ENCODE measurements around the gene C5AR2. TPM values are rescaled to one million over a fixed set of nuclear protein-coding genes. Genes with fewer than 3 reads are reported as not detected.

The C5AR2 gene
- total and polyA plus RNA-seq, 2 donors (not counting 1 experiment from before 2014, with no cell fraction given), result 0.25 to 1.2 TPM

- Histone ChIP-seq H3K4me3 (ENCODE audit: control extremely low read depth in 1 of 5, extremely low read depth in 1 of 5, insufficient read depth in 1 of 5, low read depth in 2 of 5, low read length in 4 of 5) (no peak overlapping the region), H3K4me1 (ENCODE audit: control insufficient read depth in 2 of 2, insufficient read depth in 2 of 2, low read length in 2 of 2) (peaks cover 0 to 4% of the 10 kb centered on the region in 2 donors), H4K20me1 (ENCODE audit: control insufficient read depth, insufficient read depth, low read length, poor library complexity, severe bottlenecking) (no peaks in the 10 kb centered on the region), H3K27me3 (replicated peaks in 1 of 4; ENCODE audit: control extremely low read depth in 1 of 4, control insufficient read depth in 3 of 4, insufficient read depth in 4 of 4, low read length in 3 of 4) (peaks cover 0 to 6% (median 2%) of the 10 kb centered on the region in 4 experiments), H3K4me2 (replicated peaks; ENCODE audit: low read depth, low read length, poor library complexity, severe bottlenecking) (no peak overlapping the region), H3K9ac (ENCODE audit: low read length) (no peak overlapping the region), H3K36me3 (replicated peaks in 1 of 2; ENCODE audit: control extremely low read depth in 1 of 2, control insufficient read depth in 1 of 2, extremely low read depth in 1 of 2, insufficient read depth in 2 of 2, low read length in 1 of 2) (no peaks in the 10 kb centered on the region), H3K9me3 (ENCODE audit: control extremely low read depth in 1 of 3, control insufficient read depth in 2 of 3, insufficient read depth in 1 of 3, low read length in 2 of 3) (peaks cover 0 to 6% (median 0%) of the 10 kb centered on the region in 3 donors), H2AFZ (ENCODE audit: insufficient read depth, low read depth, low read length, poor library complexity, severe bottlenecking) (no peak overlapping the region), H3K27ac (ENCODE audit: low read length in 2 of 2) (no peak overlapping the region), H3K79me2 (ENCODE audit: control insufficient read depth, insufficient read depth, low read length) (no peaks in the 10 kb centered on the region)
- Mint-ChIP-seq H3K4me1 (no peaks in the 10 kb centered on the region), H3K27me3 (peaks cover 22% of the 10 kb centered on the region), H3K9me3 (ENCODE audit: insufficient read depth) (no peaks in the 10 kb centered on the region), H3K27ac (no peak overlapping the region), H3K4me3 (no peak overlapping the region)
- WGBS (ENCODE audit: insufficient coverage), result 95% methylated on average over 12 of the region's 12 CpGs
- TF ChIP-seq EZH2 (IDR thresholded peaks at IDR 0.05; ENCODE audit: borderline replicate concordance, insufficient read depth, low read depth, low read length, poor library complexity, severe bottlenecking) (no peak), CTCF (IDR thresholded peaks at IDR 0.05) (no peak)
- CTCF ChIA-PET, result no interaction called here
- intact Hi-C loops (cut with micrococcal nuclease), result no loop called here
- ATAC-seq (ENCODE audit: low read depth) (no peak), DNase-seq (no peak)
- POLR2A ChIA-PET, result no interaction called here
Observed at GRCh38 chr19:47323872-47324271, 8.1 kb upstream of the C5AR2 start.

GRCh38 chr19:47324502-47324901, 7.5 kb upstream of the C5AR2 start:
- 12% methylated on average over 4 of the region's 9 CpGs for WGBS (ENCODE audit: insufficient coverage)
- H3K27ac ChIP-seq (ENCODE audit: low read length in 2 of 2), result no peak overlapping the region
- H3K4me3 ChIP-seq (ENCODE audit: control extremely low read depth in 1 of 5, extremely low read depth in 1 of 5, insufficient read depth in 1 of 5, low read depth in 2 of 5, low read length in 4 of 5), result no peak overlapping the region
- TF ChIP-seq EZH2 (IDR thresholded peaks at IDR 0.05; ENCODE audit: borderline replicate concordance, insufficient read depth, low read depth, low read length, poor library complexity, severe bottlenecking) (no peak), CTCF (IDR thresholded peaks at IDR 0.05) (no peak)
- H4K20me1 ChIP-seq (ENCODE audit: control insufficient read depth, insufficient read depth, low read length, poor library complexity, severe bottlenecking), result no peaks in the 10 kb centered on the region
- Mint-ChIP-seq H3K9me3 (ENCODE audit: insufficient read depth) (no peaks in the 10 kb centered on the region), H3K27ac (no peak overlapping the region), H3K27me3 (peaks cover 22% of the 10 kb centered on the region), H3K4me3 (no peak overlapping the region), H3K4me1 (no peaks in the 10 kb centered on the region)
- ATAC-seq (ENCODE audit: low read depth) (no peak), DNase-seq (no peak)
- peaks cover 0 to 4% (median 2%) of the 10 kb centered on the region in 4 experiments for H3K27me3 ChIP-seq (replicated peaks in 1 of 4; ENCODE audit: control extremely low read depth in 1 of 4, control insufficient read depth in 3 of 4, insufficient read depth in 4 of 4, low read length in 3 of 4)
- no peaks in the 10 kb centered on the region for H3K36me3 ChIP-seq (replicated peaks in 1 of 2; ENCODE audit: control extremely low read depth in 1 of 2, control insufficient read depth in 1 of 2, extremely low read depth in 1 of 2, insufficient read depth in 2 of 2, low read length in 1 of 2)
- H3K4me1 ChIP-seq (ENCODE audit: control insufficient read depth in 2 of 2, insufficient read depth in 2 of 2, low read length in 2 of 2), result peaks cover 0 to 4% of the 10 kb centered on the region in 2 donors
- H3K79me2 ChIP-seq (ENCODE audit: control insufficient read depth, insufficient read depth, low read length), result no peaks in the 10 kb centered on the region
- no peak overlapping the region for H3K4me2 ChIP-seq (replicated peaks; ENCODE audit: low read depth, low read length, poor library complexity, severe bottlenecking)
- H3K9me3 ChIP-seq (ENCODE audit: control extremely low read depth in 1 of 3, control insufficient read depth in 2 of 3, insufficient read depth in 1 of 3, low read length in 2 of 3), result peaks cover 0 to 6% (median 0%) of the 10 kb centered on the region in 3 donors
- CTCF ChIA-PET, result no interaction called here
- POLR2A ChIA-PET, result no interaction called here
- H3K9ac ChIP-seq (ENCODE audit: low read length), result no peak overlapping the region
- intact Hi-C loops (cut with micrococcal nuclease), result no loop called here
- no peak overlapping the region for H2AFZ ChIP-seq (ENCODE audit: insufficient read depth, low read depth, low read length, poor library complexity, severe bottlenecking)
